ENCODE results near the gene CEP55.
A peak's percentile ranks its signal among the peaks of the same experiment; 100 is the strongest.

CEP55 gene

GRCh38 chr10:93548376-93549071 lies 52.1 kb downstream of the CEP55 start:
- TF ChIP-seq, protein P1, sequence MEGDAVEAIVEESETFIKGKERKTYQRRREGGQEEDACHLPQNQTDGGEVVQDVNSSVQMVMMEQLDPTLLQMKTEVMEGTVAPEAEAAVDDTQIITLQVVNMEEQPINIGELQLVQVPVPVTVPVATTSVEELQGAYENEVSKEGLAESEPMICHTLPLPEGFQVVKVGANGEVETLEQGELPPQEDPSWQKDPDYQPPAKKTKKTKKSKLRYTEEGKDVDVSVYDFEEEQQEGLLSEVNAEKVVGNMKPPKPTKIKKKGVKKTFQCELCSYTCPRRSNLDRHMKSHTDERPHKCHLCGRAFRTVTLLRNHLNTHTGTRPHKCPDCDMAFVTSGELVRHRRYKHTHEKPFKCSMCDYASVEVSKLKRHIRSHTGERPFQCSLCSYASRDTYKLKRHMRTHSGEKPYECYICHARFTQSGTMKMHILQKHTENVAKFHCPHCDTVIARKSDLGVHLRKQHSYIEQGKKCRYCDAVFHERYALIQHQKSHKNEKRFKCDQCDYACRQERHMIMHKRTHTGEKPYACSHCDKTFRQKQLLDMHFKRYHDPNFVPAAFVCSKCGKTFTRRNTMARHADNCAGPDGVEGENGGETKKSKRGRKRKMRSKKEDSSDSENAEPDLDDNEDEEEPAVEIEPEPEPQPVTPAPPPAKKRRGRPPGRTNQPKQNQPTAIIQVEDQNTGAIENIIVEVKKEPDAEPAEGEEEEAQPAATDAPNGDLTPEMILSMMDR (conservative IDR thresholded peaks at IDR 0.05; ENCODE audit: low read depth), result no peak
- ChIA-PET POLR2A (ENCODE audit: low non-redundant PET) (no interaction called here), CTCF (no interaction called here)
- no peak for DNase-seq (ENCODE audit: low spot score)
- no peak overlapping the region for H3K27ac ChIP-seq

GRCh38 chr10:93550606-93551005 lies 54.2 kb downstream of the CEP55 start:
- no peak for DNase-seq (ENCODE audit: low spot score)
- TF ChIP-seq, protein P1 (conservative IDR thresholded peaks at IDR 0.05; ENCODE audit: low read depth), result no peak
- POLR2A ChIA-PET (ENCODE audit: low non-redundant PET), result no interaction called here
- CTCF ChIA-PET, result interaction anchor here (0.6 to 0.7 kb wide), 3 partner anchors 22 to 431 kb away, joined by 3 to 5 read pairs (median 3); no protein-coding TSS in a partner anchor
- no peak overlapping the region for H3K27ac ChIP-seq

- POLR2A ChIA-PET (ENCODE audit: low non-redundant PET), result no interaction called here
- H3K27ac ChIP-seq, result no peak overlapping the region
- TF ChIP-seq, protein P1 (conservative IDR thresholded peaks at IDR 0.05; ENCODE audit: low read depth), result no peak
- DNase-seq (ENCODE audit: low spot score), result no peak
- CTCF ChIA-PET, result interaction anchor here (0.6 kb wide), 2 partner anchors 141 to 263 kb away, joined by 3 read pairs; no protein-coding TSS in a partner anchor
These were observed 56.4 kb downstream of the CEP55 start for GRCh38 chr10:93552780-93553179.

DNA sequence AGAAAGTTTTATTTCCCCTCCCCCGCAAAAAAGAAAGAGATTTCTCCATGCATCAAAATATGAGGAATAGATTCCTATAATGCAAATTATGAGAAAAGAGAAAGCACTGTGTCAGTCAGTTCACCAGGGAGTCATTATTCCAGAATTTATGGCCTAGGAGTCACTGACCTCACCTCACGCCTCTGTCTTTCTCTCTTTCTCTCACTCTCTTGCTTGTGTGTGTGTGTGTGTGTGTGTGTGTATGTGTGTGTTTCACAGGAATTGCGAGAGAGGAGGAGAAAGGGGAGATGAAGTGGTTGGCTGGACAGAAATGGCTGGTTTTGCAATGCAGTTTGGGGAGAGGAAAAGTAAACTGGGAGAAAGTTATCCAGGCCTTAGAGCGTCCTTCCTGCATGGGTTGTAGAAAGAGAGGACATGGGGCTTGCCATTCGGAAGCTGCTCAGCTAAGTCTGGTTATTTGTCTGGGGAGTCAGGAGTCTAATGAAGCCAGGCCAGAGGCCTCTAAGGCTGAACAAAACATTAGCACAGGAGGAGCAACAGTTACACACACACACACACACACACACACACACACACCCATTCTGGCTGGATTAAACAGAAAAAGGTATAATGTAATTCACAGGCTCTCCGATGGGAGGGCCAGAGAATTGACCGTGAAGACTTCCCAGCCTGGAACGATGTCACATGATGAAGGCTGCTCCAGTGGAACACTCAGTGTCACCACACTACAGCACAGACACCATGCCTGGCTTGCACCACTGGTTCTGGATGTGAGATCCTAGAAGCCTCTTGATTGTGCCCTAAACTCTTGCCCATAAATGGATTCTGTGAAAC lies 57.3 kb downstream of the CEP55 start:
- no peak overlapping the region for H3K27ac ChIP-seq
- POLR2A ChIA-PET (ENCODE audit: low non-redundant PET), result no interaction called here
- DNase-seq (ENCODE audit: low spot score), result no peak
- CTCF ChIA-PET, result interaction anchor here (0.5 to 1.8 kb wide), 7 partner anchors 79 to 666 kb away, joined by 3 to 8 read pairs (median 3); partner anchors contain the start of gene FRA10AC1
- TF ChIP-seq, protein P1 (conservative IDR thresholded peaks at IDR 0.05; ENCODE audit: low read depth), result no peak

DNA sequence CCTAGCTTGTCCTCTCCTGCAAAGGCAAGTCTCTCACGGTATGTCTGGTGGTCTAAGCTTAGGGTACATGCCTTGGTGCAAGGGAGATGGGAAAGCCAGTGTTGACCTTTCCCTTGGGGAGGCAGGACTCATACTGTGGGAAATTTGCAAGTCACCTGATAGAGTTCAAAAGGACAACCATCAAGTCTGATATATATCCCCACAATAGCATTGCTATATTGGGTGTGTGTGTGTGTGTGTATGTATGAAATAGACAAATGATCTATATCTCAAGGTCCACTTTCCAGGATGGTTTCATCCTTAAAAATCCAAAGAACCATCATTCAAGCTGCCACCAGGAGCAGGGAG lies 57.9 kb downstream of the CEP55 start:
- POLR2A ChIA-PET (ENCODE audit: low non-redundant PET), result no interaction called here
- TF ChIP-seq, protein P1 (conservative IDR thresholded peaks at IDR 0.05; ENCODE audit: low read depth), result no peak
- DNase-seq (ENCODE audit: low spot score), result no peak
- CTCF ChIA-PET, result interaction anchor here (0.5 to 1.8 kb wide), 8 partner anchors 79 to 666 kb away, joined by 3 to 8 read pairs (median 3); partner anchors contain the start of gene FRA10AC1
- H3K27ac ChIP-seq, result no peak overlapping the region

- ChIA-PET POLR2A (ENCODE audit: low non-redundant PET) (no interaction called here), CTCF (interaction anchor here (0.5 to 1.8 kb wide), 10 partner anchors 10 to 304 kb away, joined by 3 to 8 read pairs (median 3); partner anchors contain the start of gene FRA10AC1)
- DNase-seq (ENCODE audit: low spot score), result peak; percentile 69
- H3K27ac ChIP-seq, result no peak overlapping the region
- TF ChIP-seq, protein P1 (conservative IDR thresholded peaks at IDR 0.05; ENCODE audit: low read depth), result peak; percentile 36; the same call in 1 of the 2 replicates
These were observed 58.5 kb downstream of the CEP55 start for GRCh38 chr10:93554760-93555432.
